Activated naive CD4-positive, alpha-beta T cell (primary cell): ENCODE data around the gene ZMIZ1.

Experiments
- DNase-seq, 4 experiments: peaks; one replicate each; lab custom pipeline; 2025; lab: John Stamatoyannopoulos, UW

Gene ZMIZ1

DNA sequence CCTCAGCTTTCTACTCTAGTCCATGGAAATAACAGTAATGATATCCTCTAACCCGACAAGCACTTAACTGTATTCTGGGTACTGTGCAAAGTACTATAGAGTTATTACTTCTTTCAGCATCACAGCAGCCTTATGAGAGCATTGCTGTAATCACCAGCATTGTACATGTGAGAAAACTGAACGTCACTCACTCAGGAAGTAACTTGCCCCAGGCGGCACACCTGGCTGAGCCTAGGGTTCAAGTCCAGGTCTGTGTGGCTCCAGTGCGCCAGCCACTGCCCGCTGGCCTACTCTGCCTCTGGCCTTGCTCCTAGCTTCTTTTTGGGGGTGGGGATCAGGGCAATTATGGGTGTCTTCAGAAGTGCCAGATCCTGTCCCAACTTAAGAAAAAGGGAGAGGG lies 50.5 kb downstream of the ZMIZ1 start:
- no peak for DNase-seq

DNA sequence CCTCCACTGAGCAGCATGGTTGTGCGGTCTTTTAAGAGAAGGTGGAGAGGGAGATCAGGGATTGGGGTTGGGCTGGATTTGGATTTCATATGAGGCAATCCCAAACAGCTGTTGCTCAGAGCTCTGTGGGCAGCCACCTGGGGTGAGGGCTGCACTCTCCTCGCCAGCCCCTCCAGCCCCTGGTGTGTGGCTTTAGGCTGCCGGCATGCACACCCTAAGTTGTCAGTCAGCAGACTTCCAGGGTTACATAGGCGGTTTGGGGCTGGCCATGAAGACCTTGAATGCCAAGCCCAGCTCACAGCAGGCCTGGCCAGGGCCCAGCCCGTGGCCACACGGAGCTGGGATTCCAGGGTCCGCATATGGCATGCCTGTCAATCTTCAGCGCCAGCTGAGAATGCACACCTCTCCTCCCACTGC lies 54.8 kb downstream of the ZMIZ1 start:
- DNase-seq, result no peak

DNA sequence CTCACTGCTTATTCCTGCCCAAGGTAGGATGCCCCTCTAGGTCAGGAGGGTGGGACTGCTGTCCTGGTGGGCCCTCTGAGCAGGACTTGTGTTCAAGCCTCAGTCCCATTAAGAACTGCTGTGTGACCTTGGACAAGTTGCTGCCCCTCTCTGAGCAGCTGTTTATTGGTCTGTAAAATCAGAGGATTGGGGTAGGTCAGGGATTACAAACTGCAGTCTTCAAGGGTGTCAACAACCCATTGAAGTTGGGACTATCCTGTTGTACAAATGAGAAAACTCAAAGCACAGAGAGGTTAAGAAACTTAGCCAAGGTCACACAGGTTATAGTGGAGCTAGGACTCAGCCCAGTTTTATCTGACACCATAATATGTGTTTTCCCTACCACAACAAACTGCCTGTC lies 55.3 kb downstream of the ZMIZ1 start:
- no peak for DNase-seq

DNA sequence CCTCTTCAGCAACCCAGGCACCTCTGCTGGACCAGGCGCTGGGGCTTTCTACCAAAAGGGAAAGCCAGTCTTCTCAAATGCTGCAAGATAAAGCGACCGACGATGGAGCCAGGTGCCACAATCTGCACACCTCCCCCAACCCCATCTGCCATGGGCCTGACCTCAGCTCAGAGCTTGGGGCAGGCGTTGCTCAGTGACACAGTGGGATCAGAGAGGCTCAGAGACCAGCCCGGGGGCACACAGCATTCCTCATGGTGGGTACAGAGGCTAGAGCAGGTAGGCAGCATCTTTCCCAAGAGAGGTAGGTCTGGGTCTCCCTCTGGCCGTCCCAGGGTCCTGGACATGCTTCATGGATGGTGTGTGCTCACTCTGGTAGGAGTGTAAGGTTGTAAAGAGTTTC lies 56.3 kb downstream of the ZMIZ1 start:
- no peak for DNase-seq

DNA sequence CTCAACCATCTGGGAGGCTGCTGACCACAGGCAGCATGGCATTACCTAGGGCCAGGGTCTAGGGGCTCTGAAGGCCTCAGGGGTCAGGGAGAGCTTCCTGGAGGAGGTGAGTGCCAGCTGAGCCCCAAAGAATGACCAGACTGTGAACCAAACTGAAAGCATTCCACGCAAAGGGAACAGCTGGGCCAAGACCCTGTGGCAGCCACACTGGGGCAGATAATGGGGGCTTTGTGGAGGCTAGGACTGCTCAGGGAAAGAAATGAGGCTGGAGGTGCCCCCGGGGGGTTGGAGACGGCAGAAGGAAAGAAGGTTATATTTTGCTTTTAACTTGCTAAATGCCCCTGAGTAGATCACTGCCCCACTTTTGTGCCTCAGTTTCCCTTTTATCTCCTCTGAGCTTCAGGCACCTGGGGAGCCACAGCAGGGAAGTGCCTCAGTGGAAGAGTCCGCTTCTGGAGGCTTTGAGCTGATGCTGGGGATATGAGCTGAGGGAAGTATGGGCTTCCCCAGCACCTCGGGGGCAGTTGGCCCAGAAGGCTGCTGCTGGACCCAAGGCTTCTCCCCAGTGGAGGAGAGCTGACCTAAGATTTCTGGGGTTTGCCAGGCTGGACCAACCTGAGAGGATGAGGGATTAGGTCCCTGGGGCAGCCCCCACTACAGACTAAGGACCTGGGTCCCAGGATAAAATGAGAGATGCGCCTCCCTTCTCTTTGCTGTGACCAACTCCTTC lies 57.8 kb downstream of the ZMIZ1 start:
- no peak for DNase-seq

DNA sequence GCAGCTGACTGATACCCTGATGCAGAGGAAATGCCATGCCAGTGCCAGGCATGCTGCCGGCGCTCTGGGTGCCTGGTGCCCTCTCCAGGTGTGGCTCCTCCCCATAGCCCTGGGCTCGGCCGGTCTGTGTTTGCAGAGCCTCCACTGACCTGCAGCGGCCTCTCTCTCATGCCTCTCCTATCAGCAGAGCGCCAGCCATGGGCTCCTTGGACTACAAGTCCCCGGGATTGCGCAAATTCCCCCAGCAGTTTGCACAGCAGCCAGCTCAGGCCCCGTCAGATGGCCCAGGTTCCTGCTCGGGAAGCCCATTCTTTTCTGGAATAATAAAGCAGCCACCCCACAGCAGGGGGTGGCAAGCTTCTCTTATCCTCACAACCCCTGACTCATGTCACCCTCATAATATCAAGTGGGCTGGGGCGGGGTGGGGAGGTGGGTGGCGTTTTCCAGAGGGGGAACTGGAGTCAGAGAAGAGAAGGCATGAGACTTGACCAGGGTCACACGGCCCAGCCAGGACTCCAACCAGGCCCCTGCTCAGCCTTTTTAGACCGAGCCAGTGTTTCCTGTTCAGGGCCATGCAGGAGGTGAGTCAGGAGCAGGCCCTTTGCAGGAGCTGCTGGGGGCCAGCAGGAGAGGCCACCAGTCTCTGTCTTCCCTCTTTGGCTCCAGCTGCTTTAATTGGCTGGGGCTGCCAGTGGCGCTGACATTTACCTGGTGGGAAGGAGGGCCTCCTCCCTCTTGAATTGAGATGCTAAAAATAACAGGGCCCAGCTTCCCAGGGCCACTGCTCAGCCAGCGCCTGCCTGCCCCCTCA lies 58.6 kb downstream of the ZMIZ1 start:
- no peak for DNase-seq

DNA sequence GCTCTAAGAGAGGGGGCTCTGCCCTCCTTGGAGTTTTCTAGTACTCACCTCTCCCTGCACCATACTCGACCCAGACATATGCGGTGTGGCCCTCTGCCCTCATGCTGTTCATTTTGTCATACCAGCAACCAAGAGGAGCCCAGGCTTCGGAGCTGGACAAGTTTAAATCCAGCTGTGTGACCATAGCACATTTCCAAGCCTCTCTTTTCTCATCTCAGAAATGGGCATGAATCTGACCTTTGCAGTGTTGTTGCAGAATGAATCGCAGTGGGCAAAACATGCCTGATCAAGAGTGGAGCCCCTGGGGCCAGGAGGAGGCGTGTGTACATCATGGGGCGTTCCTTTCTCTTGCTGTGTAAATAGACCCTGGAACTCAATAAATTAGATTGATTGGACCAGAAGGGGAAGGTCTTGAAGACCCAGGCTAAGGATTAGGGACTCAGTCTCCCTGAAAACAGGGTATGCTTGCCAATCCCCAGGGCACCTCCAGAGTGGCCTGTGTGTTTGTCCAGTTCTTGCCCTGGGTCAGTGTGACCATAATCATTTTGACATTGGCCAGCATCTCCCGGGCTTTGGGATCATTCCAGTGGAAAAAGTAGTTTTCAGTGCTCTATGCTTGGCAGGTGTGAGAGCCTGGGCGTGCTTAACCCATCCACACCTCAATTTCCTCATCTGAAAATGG lies 59.6 kb downstream of the ZMIZ1 start:
- DNase-seq, result no peak

DNA sequence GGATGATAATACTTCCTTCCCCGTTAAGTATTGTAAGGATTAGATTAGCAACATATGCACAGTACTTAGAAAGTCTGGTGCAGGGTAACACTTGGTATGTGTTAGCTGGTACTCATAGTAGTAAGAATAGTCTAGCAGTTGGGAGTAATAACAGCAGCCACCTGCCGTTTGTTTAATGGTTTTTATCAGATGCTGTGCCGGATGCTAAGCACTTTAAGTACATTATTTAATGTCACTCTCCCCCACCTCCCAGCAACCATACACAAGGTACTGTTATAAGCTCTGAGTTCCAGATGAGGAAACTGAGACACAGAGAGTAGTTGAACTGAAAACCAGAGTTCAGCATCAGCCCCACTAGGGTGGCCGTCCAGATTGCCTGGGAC lies 60.1 kb downstream of the ZMIZ1 start:
- DNase-seq, result no peak

DNA sequence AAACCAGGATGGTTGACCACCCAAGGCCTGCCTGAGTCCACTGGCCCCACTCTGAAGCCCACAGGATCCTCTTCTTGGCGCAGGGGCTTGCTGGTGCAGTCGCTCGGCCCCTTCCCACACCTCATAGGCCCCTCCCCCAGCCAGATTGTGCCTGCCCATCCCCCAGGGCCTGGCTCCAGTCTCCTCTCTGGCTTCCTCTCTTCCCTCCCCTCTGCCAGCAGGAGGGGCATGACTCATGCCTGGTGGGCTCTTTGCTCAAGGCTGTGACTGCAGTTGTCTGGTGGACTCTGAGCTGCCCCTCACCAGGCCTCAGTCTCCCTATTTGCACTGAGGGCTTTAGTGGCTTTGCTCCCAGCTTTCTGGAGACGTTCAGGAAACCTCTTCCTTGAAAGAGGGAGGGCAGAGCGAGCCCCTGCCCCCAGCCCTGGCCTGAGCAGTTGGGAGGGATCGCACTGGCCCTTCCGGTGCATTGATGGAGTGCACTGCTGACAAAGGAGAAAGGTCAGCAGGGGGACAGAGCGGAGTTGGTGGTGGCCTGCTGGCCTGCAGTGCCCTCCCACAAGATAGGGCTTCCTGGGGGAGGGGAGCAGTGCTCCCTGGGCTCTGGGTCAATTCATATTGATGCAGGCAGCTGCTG lies 60.7 kb downstream of the ZMIZ1 start:
- DNase-seq, result no peak

DNA sequence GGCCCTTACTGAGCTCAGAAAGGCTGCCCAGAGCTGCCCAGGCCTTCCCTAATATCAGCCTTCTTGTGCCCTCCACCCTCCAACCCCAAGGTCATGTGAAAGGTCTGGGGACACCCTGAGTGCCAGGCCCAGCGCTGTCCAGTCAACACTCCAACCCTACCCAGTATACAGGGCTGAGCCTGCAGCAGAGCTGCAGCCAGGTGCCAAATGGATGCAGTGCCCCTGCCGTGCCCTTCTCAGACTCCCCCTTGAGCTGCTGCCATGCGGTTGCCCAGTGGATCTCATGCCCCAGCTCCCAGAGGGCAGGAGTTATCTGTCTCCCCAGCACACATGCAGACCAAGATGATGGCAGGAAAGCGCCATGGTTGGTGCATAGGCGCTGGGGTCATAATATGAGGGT lies 61.5 kb downstream of the ZMIZ1 start:
- no peak for DNase-seq

DNA sequence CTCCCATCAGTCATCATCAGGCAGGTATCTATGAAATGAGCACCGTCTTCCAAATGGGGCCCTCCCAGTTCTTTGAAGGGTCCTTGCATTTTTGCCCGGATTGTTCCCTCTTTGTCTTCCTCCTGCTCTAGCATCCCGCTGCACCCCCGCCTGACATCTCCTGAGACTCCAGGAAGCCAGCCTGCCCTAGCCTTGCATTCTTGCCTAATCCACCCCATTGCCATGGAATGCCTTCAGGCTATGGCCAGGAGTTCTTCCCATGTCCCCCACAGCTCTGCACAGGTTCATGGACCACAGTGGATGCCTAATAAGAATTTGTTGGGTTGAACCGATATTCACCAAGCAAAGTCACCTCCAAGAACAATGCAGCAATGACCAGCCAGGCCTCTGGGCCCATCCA lies 62.1 kb downstream of the ZMIZ1 start:
- DNase-seq, result no peak

DNA sequence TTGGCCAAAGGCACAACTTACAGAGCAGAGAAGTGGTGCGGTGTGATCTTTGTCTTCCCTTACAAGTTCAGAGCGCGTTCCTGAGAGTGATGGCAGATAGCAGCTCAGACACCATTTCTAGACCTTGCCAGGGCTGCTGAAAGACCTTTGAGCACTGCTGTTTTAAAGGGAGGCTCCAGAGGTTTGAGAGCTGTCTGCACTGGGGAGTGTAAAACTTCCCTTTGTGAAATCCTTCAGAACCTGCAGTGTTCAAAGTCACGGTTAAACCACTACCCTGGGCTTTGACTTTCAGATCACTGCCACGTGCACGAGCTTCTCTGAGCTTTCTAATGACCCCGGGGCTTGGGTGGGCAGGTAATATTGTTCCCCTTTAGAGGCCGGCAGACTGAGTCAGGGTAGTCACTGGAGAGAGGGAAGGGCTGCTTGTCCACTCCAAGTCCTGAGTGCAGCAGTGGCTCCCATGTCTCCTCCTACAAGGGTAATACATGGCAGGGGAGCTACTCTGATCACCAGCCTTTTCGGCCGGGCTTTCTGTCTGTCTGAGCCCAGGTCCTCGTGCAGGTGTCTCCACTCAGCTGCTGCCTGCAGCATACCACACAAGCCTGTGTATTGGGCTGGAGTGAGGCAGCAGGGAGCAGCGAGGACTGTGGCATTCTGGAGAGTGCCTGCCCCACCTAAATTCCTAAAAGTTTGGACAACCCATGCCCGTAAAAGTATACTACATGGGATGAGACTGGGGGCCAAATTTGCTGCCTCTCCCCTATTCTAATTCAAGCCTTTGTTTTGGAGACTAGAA lies 63.3 kb downstream of the ZMIZ1 start:
- DNase-seq, result no peak

DNA sequence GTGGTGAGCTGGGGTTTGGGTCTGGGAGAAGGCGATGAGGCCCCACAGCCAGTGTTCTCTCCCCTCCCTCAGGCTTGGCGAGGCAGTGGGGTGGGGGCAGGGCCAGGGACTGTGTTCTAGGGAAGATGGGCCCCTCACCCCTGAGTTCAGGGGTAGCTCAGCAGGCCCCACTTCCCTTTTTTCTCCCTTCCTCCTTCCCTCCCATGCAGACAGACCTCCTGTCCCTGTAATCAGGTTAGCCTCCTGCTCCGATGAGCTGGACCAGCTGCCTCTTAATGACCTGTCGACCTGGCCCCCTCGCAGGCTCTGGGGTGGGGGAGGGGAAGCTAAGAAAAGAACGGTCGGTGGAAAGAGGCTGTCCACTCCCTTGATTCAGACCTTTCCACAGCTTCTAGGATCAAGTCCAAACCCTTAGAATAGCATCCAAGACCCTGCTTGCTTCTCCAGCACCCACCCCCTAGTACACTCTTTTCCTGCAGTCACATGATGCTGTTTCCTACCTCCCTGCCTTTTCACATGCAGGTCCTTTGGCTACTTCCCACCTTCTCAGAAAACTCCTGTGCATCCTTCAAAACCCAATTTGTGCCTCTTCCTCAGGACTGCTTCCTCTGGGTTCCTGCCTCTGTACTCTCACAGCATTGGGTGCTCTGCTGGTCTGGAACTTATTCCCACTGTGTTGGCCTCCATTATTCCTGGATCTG lies 64.1 kb downstream of the ZMIZ1 start:
- DNase-seq, result no peak

DNA sequence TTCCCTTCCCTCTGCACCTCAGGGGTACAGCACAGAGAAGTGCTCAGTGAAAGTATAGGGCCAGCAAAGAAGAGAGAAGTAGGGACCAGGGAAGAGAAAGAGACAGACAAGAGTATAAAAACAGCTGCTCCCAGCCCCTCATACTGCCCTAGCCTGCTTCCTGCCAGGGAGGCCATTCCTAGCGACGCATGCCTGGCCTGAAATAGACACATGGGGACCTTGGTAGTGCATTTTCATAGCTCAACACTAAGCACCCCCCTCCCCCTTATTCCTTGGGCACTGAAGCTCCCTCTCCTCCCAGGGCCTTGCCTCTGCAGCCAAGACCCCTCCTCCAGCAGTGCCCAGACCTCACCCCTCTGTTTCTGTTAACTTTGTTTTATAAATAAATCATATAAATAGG lies 64.7 kb downstream of the ZMIZ1 start:
- no peak for DNase-seq

DNA sequence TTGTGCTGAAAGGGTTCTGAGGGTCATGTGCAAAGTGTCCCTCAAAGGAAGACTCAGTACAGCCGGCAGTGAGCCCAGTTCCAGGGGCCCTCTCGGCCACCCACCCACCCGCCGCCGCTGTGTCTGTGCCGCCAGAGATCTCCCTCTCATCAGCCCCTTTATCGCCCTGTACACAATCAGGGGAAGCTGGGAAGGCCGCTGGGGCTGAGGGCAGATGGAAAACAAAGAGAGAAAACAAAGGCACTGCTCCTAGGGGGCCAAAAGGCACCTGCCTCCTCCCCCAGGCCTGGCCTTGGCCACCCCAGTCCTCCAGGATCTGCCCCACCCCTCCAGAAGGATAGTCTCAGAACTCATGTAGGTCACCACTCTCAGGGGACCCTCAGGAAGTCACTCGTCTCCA lies 67.0 kb downstream of the ZMIZ1 start:
- DNase-seq, result no peak

DNA sequence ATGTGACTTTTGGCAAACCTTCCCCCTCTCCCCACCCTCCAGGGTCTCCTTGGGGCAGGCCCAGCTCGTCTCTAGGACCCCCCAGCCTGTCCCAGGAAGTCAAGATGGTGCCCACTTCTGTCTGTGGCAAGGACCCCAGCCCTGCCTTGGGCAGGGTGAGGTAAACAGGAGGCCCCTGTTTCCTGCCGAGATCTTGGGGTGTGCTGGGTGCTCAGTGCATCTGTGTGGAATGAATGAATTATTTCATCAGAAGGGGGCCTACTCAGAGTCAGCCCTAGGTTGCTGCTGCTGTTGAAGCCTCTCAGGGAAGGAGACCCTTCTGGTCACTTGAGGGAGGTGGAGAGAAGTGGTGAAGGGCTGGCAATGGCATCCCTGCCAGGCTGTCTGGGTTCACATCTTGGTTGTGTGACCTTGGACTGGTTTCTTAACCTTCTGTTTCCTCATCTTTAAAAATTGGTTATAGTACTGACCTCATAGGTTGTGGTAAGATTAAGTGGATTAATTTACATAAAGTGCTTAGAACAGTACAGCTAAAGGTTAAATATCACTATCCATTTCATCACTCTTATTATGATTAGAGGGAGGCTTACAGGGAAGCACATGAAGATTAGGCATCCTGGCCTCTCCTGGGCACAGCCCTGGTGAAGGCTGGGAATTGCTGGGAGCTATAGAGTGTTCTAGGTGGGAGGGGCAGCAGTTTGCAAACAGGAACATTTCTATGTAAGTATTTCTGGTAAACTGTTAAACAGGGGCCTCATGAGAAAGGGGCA lies 67.7 kb downstream of the ZMIZ1 start:
- DNase-seq, result no peak

DNA sequence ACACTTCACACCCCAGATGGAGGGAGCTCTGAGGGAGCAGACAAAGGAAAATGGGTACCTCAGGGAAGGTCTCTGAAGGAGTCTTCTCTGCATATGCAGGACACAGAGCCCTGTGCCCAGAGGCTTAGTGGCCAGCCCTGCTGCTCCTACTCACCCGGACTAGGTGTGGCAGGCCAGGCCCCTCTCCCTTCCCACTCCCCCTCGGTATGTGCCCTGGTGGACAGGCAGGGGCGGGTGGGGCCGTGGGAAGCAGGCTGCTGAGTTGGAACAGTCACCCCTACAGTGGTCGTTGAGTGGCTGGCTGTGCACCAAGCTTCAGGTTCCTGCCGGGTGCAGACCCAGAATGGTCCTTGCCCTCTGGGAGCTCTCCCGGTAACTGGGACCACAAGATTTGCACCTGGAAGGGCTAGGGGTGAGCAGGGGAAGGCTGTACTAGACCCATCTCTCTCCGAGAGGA lies 68.6 kb downstream of the ZMIZ1 start:
- DNase-seq, result no peak

DNA sequence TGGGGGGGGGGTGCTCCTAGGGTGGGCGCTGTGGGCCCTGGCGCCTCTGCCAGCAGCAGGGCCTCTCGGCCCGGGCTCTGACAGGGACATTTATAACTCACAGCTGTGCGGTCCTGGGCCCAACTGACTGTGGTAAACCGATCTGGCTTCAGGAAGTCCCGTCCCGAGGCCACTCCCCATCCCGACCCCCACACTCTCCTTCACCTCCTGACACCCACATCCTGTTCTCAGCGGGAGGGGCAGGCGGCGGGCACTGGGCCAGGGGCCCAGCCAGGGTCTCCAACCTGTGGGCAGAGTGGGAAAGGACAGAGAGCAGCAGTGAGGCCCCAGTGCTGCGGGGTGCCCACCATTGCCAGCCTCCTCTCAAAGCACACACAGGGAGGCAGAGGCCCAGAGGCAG lies 69.1 kb downstream of the ZMIZ1 start:
- DNase-seq, result no peak

DNA sequence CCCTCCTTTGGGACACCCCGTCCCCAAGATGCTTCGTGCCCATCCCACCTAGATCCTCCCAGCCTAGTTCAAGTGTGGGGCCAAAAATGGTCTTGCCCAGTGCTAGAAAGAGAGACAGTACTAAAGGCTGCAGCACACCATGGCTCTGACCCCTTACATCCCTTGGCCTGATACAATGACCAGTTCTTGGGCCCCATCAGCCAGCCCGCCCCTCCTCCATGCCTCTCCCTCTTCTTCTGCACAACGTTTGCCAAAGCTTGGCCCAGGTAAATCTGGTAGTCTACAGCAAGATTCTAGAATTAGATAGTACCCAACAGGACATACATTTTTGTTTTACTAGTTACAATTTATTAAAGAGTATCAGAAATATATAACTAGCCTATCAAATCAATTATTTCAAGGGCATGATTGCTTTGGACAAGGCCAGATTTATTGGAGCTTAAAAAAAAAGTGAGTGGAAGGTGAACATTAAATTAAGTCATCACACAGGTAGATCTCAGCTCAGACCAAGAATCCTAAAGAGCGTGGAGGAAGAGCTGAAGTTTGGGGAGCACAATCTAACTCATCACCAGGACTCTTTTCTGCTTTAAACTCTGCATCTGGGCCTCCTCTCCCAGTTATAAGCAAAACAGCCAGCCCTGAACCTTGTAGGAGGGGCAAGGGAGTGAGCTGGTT lies 69.8 kb downstream of the ZMIZ1 start:
- no peak for DNase-seq
